Measurements from ENCODE around the gene GRN. TPM values are rescaled to one million over a fixed set of nuclear protein-coding genes. Genes with fewer than 3 reads are reported as not detected.
A peak's percentile ranks its signal among the peaks of the same experiment; 100 is the strongest.

GRN gene
- total RNA-seq, 1 donor from 2014 or later: 270 TPM

GRCh38 chr17:44378171-44378705, 33.1 kb downstream of the GRN start:
- Histone ChIP-seq H3K4me1 (ENCODE audit: control insufficient read depth in 3 of 3, insufficient read depth in 3 of 3, low read length in 3 of 3) (peaks cover 0 to 5% (median 0%) of the 10 kb centered on the region in 3 donors), H3K36me3 (ENCODE audit: control insufficient read depth in 3 of 3, insufficient read depth in 3 of 3, low read length in 3 of 3) (no peaks in the 10 kb centered on the region), H3K9ac (ENCODE audit: low read depth in 1 of 3, low read length in 3 of 3) (no peak overlapping the region), H3K27ac (ENCODE audit: low read depth, low read length) (no peak overlapping the region), H3K27me3 (ENCODE audit: control insufficient read depth in 3 of 3, insufficient read depth in 3 of 3, low read length in 3 of 3) (peaks cover 34 to 41% (median 36%) of the 10 kb centered on the region in 3 donors), H3K4me3 (ENCODE audit: low read length in 3 of 3) (no peak overlapping the region), H3K9me3 (ENCODE audit: control insufficient read depth in 3 of 3, low read length in 3 of 3) (no peaks in the 10 kb centered on the region)

DNA sequence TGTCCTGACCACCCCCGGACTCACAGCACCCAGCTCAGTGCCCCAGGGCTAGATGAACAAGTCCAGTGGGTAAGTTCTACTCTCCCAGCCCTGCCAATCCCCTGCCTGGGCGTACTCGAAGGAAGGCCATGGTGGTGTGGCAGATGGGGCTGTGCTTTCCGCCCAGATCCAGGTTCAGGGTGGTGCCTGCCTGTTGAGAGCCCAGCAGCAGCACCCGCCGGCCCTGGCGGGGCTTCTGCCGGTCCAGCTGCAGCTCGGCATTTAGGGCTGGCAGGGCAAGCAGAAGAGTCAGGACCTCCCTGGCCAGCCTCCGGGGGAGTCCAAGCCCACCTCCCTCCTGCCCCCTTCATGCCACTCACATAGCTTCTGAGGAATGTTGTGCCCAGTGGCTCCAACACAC, 34.8 kb downstream of the GRN start:
- no peak overlapping the region for H3K4me3 ChIP-seq (ENCODE audit: low read length in 3 of 3)
- peaks cover 40 to 44% (median 43%) of the 10 kb centered on the region in 3 donors for H3K27me3 ChIP-seq (ENCODE audit: control insufficient read depth in 3 of 3, insufficient read depth in 3 of 3, low read length in 3 of 3)
- peaks cover 3 to 6% (median 4%) of the 10 kb centered on the region in 3 donors for H3K4me1 ChIP-seq (ENCODE audit: control insufficient read depth in 3 of 3, insufficient read depth in 3 of 3, low read length in 3 of 3)
- no peaks in the 10 kb centered on the region for H3K9me3 ChIP-seq (ENCODE audit: control insufficient read depth in 3 of 3, low read length in 3 of 3)
- H3K9ac ChIP-seq (ENCODE audit: low read depth in 1 of 3, low read length in 3 of 3): no peak overlapping the region
- H3K36me3 ChIP-seq (ENCODE audit: control insufficient read depth in 3 of 3, insufficient read depth in 3 of 3, low read length in 3 of 3): no peaks in the 10 kb centered on the region
- H3K27ac ChIP-seq (ENCODE audit: low read depth, low read length): no peak overlapping the region

GRCh38 chr17:44380767-44381166, 35.7 kb downstream of the GRN start:
- H3K4me3 ChIP-seq (ENCODE audit: low read length in 3 of 3): no peak overlapping the region
- H3K9ac ChIP-seq (ENCODE audit: low read depth in 1 of 3, low read length in 3 of 3): no peak overlapping the region
- H3K27ac ChIP-seq (ENCODE audit: low read depth, low read length): no peak overlapping the region
- H3K9me3 ChIP-seq (ENCODE audit: control insufficient read depth in 3 of 3, low read length in 3 of 3): no peaks in the 10 kb centered on the region
- H3K36me3 ChIP-seq (ENCODE audit: control insufficient read depth in 3 of 3, insufficient read depth in 3 of 3, low read length in 3 of 3): no peaks in the 10 kb centered on the region
- H3K27me3 ChIP-seq (ENCODE audit: control insufficient read depth in 3 of 3, insufficient read depth in 3 of 3, low read length in 3 of 3): peaks cover 37 to 46% (median 45%) of the 10 kb centered on the region in 3 donors
- peaks cover 6 to 13% (median 9%) of the 10 kb centered on the region in 3 donors for H3K4me1 ChIP-seq (ENCODE audit: control insufficient read depth in 3 of 3, insufficient read depth in 3 of 3, low read length in 3 of 3)

DNA sequence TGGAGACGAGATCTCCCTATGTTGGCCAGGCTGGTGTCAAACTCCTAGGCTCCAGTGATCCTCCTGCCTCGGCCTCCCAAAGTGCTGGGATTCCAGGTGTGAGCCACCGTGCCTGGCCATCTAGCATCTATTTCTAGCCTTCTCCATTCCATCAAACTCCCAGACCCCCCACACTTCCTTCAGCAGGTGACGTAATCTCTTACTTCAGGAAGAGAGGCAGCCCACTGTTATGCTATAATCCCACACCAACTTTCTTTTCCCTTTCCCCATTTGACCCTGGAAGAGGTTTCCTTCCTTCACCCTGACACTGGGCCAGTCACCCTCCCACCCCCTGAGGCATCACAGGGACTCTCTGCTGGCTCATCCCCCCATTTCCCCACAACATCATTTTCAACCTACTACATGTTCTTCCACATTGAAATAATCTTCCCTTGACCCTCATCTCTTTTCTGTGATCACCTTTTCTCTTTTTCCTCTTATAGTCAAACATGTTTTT, 36.8 kb downstream of the GRN start:
- no peaks in the 10 kb centered on the region for H3K36me3 ChIP-seq (ENCODE audit: control insufficient read depth in 3 of 3, insufficient read depth in 3 of 3, low read length in 3 of 3)
- H3K27me3 ChIP-seq (ENCODE audit: control insufficient read depth in 3 of 3, insufficient read depth in 3 of 3, low read length in 3 of 3): peaks cover 32 to 52% (median 48%) of the 10 kb centered on the region in 3 donors
- H3K4me3 ChIP-seq (ENCODE audit: low read length in 3 of 3): no peak overlapping the region
- no peaks in the 10 kb centered on the region for H3K9me3 ChIP-seq (ENCODE audit: control insufficient read depth in 3 of 3, low read length in 3 of 3)
- no peak overlapping the region for H3K27ac ChIP-seq (ENCODE audit: low read depth, low read length)
- no peak overlapping the region for H3K9ac ChIP-seq (ENCODE audit: low read depth in 1 of 3, low read length in 3 of 3)
- H3K4me1 ChIP-seq (ENCODE audit: control insufficient read depth in 3 of 3, insufficient read depth in 3 of 3, low read length in 3 of 3): peaks cover 6 to 19% (median 11%) of the 10 kb centered on the region in 3 donors

GRCh38 chr17:44382917-44383316, 37.8 kb downstream of the GRN start:
- Histone ChIP-seq H3K4me3 (ENCODE audit: low read length in 3 of 3) (no peak overlapping the region), H3K9me3 (ENCODE audit: control insufficient read depth in 3 of 3, low read length in 3 of 3) (no peaks in the 10 kb centered on the region), H3K4me1 (ENCODE audit: control insufficient read depth in 3 of 3, insufficient read depth in 3 of 3, low read length in 3 of 3) (peaks cover 6 to 19% (median 11%) of the 10 kb centered on the region in 3 donors), H3K27me3 (ENCODE audit: control insufficient read depth in 3 of 3, insufficient read depth in 3 of 3, low read length in 3 of 3) (peaks cover 32 to 52% (median 46%) of the 10 kb centered on the region in 3 donors), H3K9ac (ENCODE audit: low read depth in 1 of 3, low read length in 3 of 3) (no peak overlapping the region), H3K27ac (ENCODE audit: low read depth, low read length) (no peak overlapping the region), H3K36me3 (ENCODE audit: control insufficient read depth in 3 of 3, insufficient read depth in 3 of 3, low read length in 3 of 3) (no peaks in the 10 kb centered on the region)

DNA sequence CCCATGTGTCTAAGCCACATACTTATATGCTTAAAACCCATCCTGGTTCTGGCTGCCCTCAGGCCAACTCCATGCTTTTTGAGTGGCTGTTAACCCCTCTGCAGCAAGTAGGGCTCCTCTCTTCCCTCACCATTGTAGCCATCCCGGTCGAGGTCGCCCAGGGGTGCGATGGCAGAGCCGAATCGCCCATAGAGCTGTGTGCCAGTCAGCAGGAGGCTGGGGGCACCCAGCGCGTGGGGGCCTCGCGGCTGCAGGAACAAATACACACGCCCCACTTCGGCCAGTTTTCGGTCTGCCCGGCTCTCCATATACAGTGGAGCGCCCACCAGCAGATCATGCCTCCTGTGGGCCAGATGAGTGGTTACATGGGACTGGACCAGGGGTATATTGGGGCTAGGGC, 38.3 kb downstream of the GRN start:
- no peak overlapping the region for H3K27ac ChIP-seq (ENCODE audit: low read depth, low read length)
- H3K27me3 ChIP-seq (ENCODE audit: control insufficient read depth in 3 of 3, insufficient read depth in 3 of 3, low read length in 3 of 3): peaks cover 32 to 52% (median 46%) of the 10 kb centered on the region in 3 donors
- no peak overlapping the region for H3K9ac ChIP-seq (ENCODE audit: low read depth in 1 of 3, low read length in 3 of 3)
- H3K4me3 ChIP-seq (ENCODE audit: low read length in 3 of 3): no peak overlapping the region
- H3K4me1 ChIP-seq (ENCODE audit: control insufficient read depth in 3 of 3, insufficient read depth in 3 of 3, low read length in 3 of 3): peaks cover 6 to 19% (median 11%) of the 10 kb centered on the region in 3 donors
- H3K36me3 ChIP-seq (ENCODE audit: control insufficient read depth in 3 of 3, insufficient read depth in 3 of 3, low read length in 3 of 3): no peaks in the 10 kb centered on the region
- no peaks in the 10 kb centered on the region for H3K9me3 ChIP-seq (ENCODE audit: control insufficient read depth in 3 of 3, low read length in 3 of 3)

GRCh38 chr17:44383861-44384260, 38.8 kb downstream of the GRN start:
- no peak overlapping the region for H3K27ac ChIP-seq (ENCODE audit: low read depth, low read length)
- no peaks in the 10 kb centered on the region for H3K36me3 ChIP-seq (ENCODE audit: control insufficient read depth in 3 of 3, insufficient read depth in 3 of 3, low read length in 3 of 3)
- H3K9ac ChIP-seq (ENCODE audit: low read depth in 1 of 3, low read length in 3 of 3): no peak overlapping the region
- no peak overlapping the region for H3K4me3 ChIP-seq (ENCODE audit: low read length in 3 of 3)
- H3K9me3 ChIP-seq (ENCODE audit: control insufficient read depth in 3 of 3, low read length in 3 of 3): no peaks in the 10 kb centered on the region
- H3K4me1 ChIP-seq (ENCODE audit: control insufficient read depth in 3 of 3, insufficient read depth in 3 of 3, low read length in 3 of 3): peaks cover 6 to 19% (median 11%) of the 10 kb centered on the region in 3 donors
- H3K27me3 ChIP-seq (ENCODE audit: control insufficient read depth in 3 of 3, insufficient read depth in 3 of 3, low read length in 3 of 3): peaks cover 32 to 52% (median 46%) of the 10 kb centered on the region in 3 donors

DNA sequence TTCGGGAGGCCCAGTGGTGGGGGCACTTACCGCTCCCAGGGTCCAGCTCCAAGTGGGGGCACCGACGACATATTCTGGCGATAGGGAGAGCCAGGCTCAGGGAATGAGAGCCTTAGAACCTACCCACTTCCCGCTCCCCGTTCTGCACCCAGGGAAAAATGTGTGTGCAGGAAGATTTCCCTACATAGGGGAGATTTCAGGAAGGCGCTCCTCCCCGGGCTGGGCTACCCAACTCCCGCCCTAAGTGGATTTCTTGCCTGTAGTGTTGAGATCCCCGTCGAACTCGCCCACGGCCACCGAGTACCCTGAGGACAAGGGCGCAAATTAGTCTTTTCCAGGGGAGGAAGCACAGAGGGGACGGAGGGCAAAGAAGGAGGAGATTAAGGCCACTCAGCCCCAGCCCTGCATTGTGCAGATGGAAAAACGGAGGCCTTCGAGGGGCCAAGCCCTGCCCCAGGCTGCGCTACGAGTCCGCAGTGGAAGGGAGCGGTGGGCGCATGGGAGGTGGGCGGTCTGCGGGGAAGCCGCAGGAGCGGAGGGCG, 39.2 kb downstream of the GRN start:
- peaks cover 32 to 52% (median 46%) of the 10 kb centered on the region in 3 donors for H3K27me3 ChIP-seq (ENCODE audit: control insufficient read depth in 3 of 3, insufficient read depth in 3 of 3, low read length in 3 of 3)
- peak overlapping the region in 1 of 3 donors; percentile 45 for H3K9ac ChIP-seq (ENCODE audit: low read depth in 1 of 3, low read length in 3 of 3)
- peaks cover 6 to 19% (median 11%) of the 10 kb centered on the region in 3 donors for H3K4me1 ChIP-seq (ENCODE audit: control insufficient read depth in 3 of 3, insufficient read depth in 3 of 3, low read length in 3 of 3)
- H3K4me3 ChIP-seq (ENCODE audit: low read length in 3 of 3): peak overlapping the region in 1 of 3 donors; percentile 67
- no peak overlapping the region for H3K27ac ChIP-seq (ENCODE audit: low read depth, low read length)
- no peaks in the 10 kb centered on the region for H3K36me3 ChIP-seq (ENCODE audit: control insufficient read depth in 3 of 3, insufficient read depth in 3 of 3, low read length in 3 of 3)
- no peaks in the 10 kb centered on the region for H3K9me3 ChIP-seq (ENCODE audit: control insufficient read depth in 3 of 3, low read length in 3 of 3)

DNA sequence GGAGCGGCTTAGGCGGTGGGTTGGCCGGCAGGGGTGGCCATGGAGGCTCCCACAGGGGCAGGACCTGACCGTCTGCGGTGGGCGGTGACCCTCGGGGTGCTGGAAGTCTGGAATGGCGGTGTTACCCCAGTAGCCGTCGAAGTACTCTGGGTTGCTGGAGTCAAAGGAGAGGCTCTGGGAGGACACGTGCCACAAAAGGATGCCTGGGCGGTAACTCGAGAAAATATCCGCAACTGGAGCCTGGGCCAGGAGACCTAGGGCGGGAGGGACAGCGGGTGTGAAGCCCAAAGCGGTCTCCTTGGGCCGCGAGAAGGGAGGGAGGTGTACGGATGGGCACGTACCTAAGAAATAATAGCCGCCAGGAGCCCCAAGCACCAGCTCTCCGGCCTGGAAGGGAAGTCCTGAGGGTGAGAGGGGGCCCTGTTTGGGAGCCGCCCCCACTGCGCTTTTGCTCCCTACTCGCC, 39.8 kb downstream of the GRN start:
- Histone ChIP-seq H3K9ac (ENCODE audit: low read depth in 1 of 3, low read length in 3 of 3) (peak overlapping the region in 2 of 3 donors; percentile 45 to 53), H3K27ac (ENCODE audit: low read depth, low read length) (no peak overlapping the region), H3K9me3 (ENCODE audit: control insufficient read depth in 3 of 3, low read length in 3 of 3) (no peaks in the 10 kb centered on the region), H3K4me1 (ENCODE audit: control insufficient read depth in 3 of 3, insufficient read depth in 3 of 3, low read length in 3 of 3) (peaks cover 6 to 19% (median 11%) of the 10 kb centered on the region in 3 donors), H3K36me3 (ENCODE audit: control insufficient read depth in 3 of 3, insufficient read depth in 3 of 3, low read length in 3 of 3) (no peaks in the 10 kb centered on the region), H3K27me3 (ENCODE audit: control insufficient read depth in 3 of 3, insufficient read depth in 3 of 3, low read length in 3 of 3) (peaks cover 32 to 49% (median 46%) of the 10 kb centered on the region in 3 donors), H3K4me3 (ENCODE audit: low read length in 3 of 3) (peak overlapping the region; percentile 48 to 67 (median 62))
